NCI-H526 treated with DMSO at 0.1 percent for 48 hours (cell line): ENCODE results near the gene PLXNA4.
"Not testable (repeated sequence)": the region's sequence is repeated elsewhere in the genome, so short reads cannot be mapped to it uniquely, and the experiment has no call there.

Experiments
- DNase-seq: peaks from one replicate; lab custom pipeline; 2025; lab: John Stamatoyannopoulos, UW

The PLXNA4 gene

GRCh38 chr7:132390705-132391104 lies 185.6 kb downstream of the PLXNA4 start:
- DNase-seq = no peak

- DNase-seq = not testable (repeated sequence)
Observed at GRCh38 chr7:132390049-132390448, 186.2 kb downstream of the PLXNA4 start.

GRCh38 chr7:132388688-132389087 lies 187.6 kb downstream of the PLXNA4 start:
- no peak for DNase-seq

GRCh38 chr7:132387596-132387995 lies 188.7 kb downstream of the PLXNA4 start:
- DNase-seq = no peak

GRCh38 chr7:132386201-132386681 lies 190.0 kb downstream of the PLXNA4 start:
- DNase-seq = no peak

- no peak for DNase-seq
Observed at GRCh38 chr7:132383962-132384361, 192.3 kb downstream of the PLXNA4 start.

GRCh38 chr7:132381742-132382472 lies 194.4 kb downstream of the PLXNA4 start:
- no peak for DNase-seq

- DNase-seq = no peak
Observed at GRCh38 chr7:132380059-132380458, 196.2 kb downstream of the PLXNA4 start.

GRCh38 chr7:132379292-132379691 lies 197.0 kb downstream of the PLXNA4 start:
- no peak for DNase-seq

- no peak for DNase-seq
Observed at GRCh38 chr7:132377703-132378584, 198.3 kb downstream of the PLXNA4 start.

GRCh38 chr7:132377015-132377414 lies 199.3 kb downstream of the PLXNA4 start:
- DNase-seq = no peak

GRCh38 chr7:132376361-132377013 lies 199.8 kb downstream of the PLXNA4 start:
- no peak for DNase-seq

- DNase-seq = no peak
Observed at GRCh38 chr7:132373879-132374278, 202.4 kb downstream of the PLXNA4 start.

- no peak for DNase-seq
Observed at GRCh38 chr7:132373041-132373440, 203.2 kb downstream of the PLXNA4 start.

- DNase-seq = no peak
Observed at GRCh38 chr7:132371948-132372347, 204.3 kb downstream of the PLXNA4 start.

- no peak for DNase-seq
Observed at GRCh38 chr7:132368246-132368900, 207.9 kb downstream of the PLXNA4 start.

GRCh38 chr7:132367795-132368194 lies 208.5 kb downstream of the PLXNA4 start:
- no peak for DNase-seq

- DNase-seq = no peak
Observed at GRCh38 chr7:132367004-132367403, 209.3 kb downstream of the PLXNA4 start.

GRCh38 chr7:132364226-132364625 lies 212.0 kb downstream of the PLXNA4 start:
- no peak for DNase-seq

GRCh38 chr7:132362059-132362458 lies 214.2 kb downstream of the PLXNA4 start:
- no peak for DNase-seq

GRCh38 chr7:132361146-132361545 lies 215.1 kb downstream of the PLXNA4 start:
- DNase-seq = no peak

GRCh38 chr7:132359743-132360142 lies 216.5 kb downstream of the PLXNA4 start:
- DNase-seq = no peak
